Osteoblast (primary cell): ENCODE results near the gene SNRNP25. TPM values are rescaled to one million over a fixed set of nuclear protein-coding genes. Genes with fewer than 3 reads are reported as not detected.

Source experiments
- DNase-seq: peaks from one replicate; pipeline ENCODE4 v3.0.0; 2011; ENCODE audit warnings: low spot score, mixed read lengths; ENCODE audit not compliant: insufficient read length; ENCODE audit errors: missing footprints
- H2AFZ ChIP-seq: 2 replicates; pipeline ENCODE4 v1.6.0; 2011; ENCODE audit warnings: mild to moderate bottlenecking, low read length
- H3K27ac ChIP-seq: 2 replicates; pipeline ENCODE4 v1.5.1; 2011; ENCODE audit warnings: mild to moderate bottlenecking, low read depth, low read length, moderate library complexity
- H3K27me3 ChIP-seq: 2 replicates; pipeline ENCODE4 v1.6.0; 2012; ENCODE audit warnings: mild to moderate bottlenecking, control low read depth, inconsistent platforms, low read length, moderate library complexity; ENCODE audit not compliant: insufficient read depth
- H3K36me3 ChIP-seq: 2 replicates; pipeline ENCODE4 v1.5.1; 2011; ENCODE audit warnings: mild to moderate bottlenecking, low read length, control low read depth, moderate library complexity; ENCODE audit not compliant: insufficient read depth
- H3K4me1 ChIP-seq: 2 replicates; pipeline ENCODE4 v1.5.1; 2011; ENCODE audit warnings: mild to moderate bottlenecking, low read length, control low read depth, moderate library complexity; ENCODE audit not compliant: insufficient read depth
- H3K4me2 ChIP-seq: 2 replicates; pipeline ENCODE4 v1.6.0; 2011; ENCODE audit warnings: mild to moderate bottlenecking, low read length; ENCODE audit not compliant: insufficient read depth
- H3K4me3 ChIP-seq: fragments of 200-600 bp; sonication (generic); 3 replicates; pipeline ENCODE4 v1.5.1; 2012; ENCODE audit warnings: mild to moderate bottlenecking, low read length, inconsistent platforms; ENCODE audit not compliant: insufficient read depth
- H3K79me2 ChIP-seq: 2 replicates; pipeline ENCODE4 v1.6.0; 2012; ENCODE audit warnings: mild to moderate bottlenecking, low read length, control low read depth, inconsistent platforms; ENCODE audit not compliant: insufficient read depth
- H3K9me3 ChIP-seq: 2 replicates; pipeline ENCODE4 v1.5.1; 2011; ENCODE audit warnings: low read depth, low read length, control low read depth
- H4K20me1 ChIP-seq: 2 replicates; pipeline ENCODE4 v1.6.0; 2012; ENCODE audit warnings: mild to moderate bottlenecking, low read length, control low read depth; ENCODE audit not compliant: insufficient read depth
- CTCF ChIP-seq: IDR thresholded peaks from 2 replicates; pipeline ENCODE4 v1.5.1; 2011; ENCODE audit warnings: mild to moderate bottlenecking, low read depth, low read length, moderate library complexity; ENCODE audit errors: extremely low read depth
- total RNA-seq: library from RNA; depleted of rRNA; stranded (reverse); fragments of >200 nt; gene quantifications from 2 replicates; pipeline ENCODE4 v1.2.3, GENCODE V29; 2012

The SNRNP25 gene
- total RNA-seq, 1 donor, result 14.5 TPM

DNA sequence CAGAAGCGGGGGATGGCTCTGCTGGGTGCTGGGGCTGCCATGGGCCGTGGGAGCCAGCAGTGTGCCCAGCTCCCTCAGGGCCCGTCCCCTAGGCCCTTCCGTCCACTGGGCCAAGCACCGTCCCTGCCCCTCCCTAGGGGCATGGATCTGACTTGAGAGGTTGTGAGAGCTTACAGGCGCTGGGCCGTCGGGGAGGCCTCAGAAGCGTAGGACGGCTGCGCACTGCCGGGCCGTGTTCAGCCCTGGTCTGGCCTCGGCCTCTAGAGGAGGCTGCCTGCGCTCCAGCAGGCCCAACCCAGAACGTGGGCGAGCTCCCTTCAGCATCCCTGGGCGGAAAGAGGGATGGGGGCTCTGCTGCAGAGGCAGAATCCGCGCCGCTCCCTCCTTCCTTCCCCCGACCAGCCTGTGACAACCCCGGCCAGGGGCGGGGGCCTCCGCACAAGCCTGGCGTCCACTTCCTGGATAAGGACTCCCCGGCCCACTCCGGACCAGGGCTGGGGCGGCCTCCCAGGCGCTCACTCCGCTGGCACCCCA, 23.7 kb downstream of the SNRNP25 start:
- Histone ChIP-seq H3K27ac (peak overlapping the region; percentile 91), H3K9me3 (no peaks in the 10 kb centered on the region), H3K4me2 (peak overlapping the region; percentile 88), H3K4me1 (peaks cover 34% of the 10 kb centered on the region), H4K20me1 (peaks cover 13% of the 10 kb centered on the region), H3K79me2 (peaks cover 38% of the 10 kb centered on the region), H3K36me3 (peaks cover 17% of the 10 kb centered on the region), H3K4me3 (peak overlapping the region; percentile 71), H3K27me3 (no peaks in the 10 kb centered on the region), H2AFZ (no peak overlapping the region)
- peak; percentile 98 for DNase-seq
- TF ChIP-seq CTCF, result no peak

GRCh38 chr16:77807-78443, 24.3 kb downstream of the SNRNP25 start, which contains the start of gene MPG:
Gene MPG, plus strand, starts transcription at chr16:78225. Its CDS starts 85 bp downstream, at chr16:78310.
- Histone ChIP-seq H3K79me2 (peaks cover 43% of the 10 kb centered on the region), H3K27ac (peak within 1 kb of the TSS; percentile 91), H4K20me1 (peaks cover 13% of the 10 kb centered on the region), H3K4me1 (peaks cover 32% of the 10 kb centered on the region), H2AFZ (no peak within 1 kb of the TSS), H3K36me3 (peaks cover 21% of the 10 kb centered on the region), H3K4me2 (peak within 1 kb of the TSS; percentile 88), H3K9me3 (no peaks in the 10 kb centered on the region), H3K27me3 (no peaks in the 10 kb centered on the region), H3K4me3 (peak within 1 kb of the TSS; percentile 71)
- DNase-seq, result peak; percentile 100
- no peak for TF ChIP-seq CTCF

GRCh38 chr16:78444-79150, 25.0 kb downstream of the SNRNP25 start:
- H4K20me1 ChIP-seq, result peaks cover 13% of the 10 kb centered on the region

More at GRCh38 chr16:78444-79150, 25.0 kb downstream of the SNRNP25 start:
- H3K27me3 ChIP-seq, result no peaks in the 10 kb centered on the region
- H3K79me2 ChIP-seq, result peaks cover 46% of the 10 kb centered on the region
- peaks cover 23% of the 10 kb centered on the region for H3K36me3 ChIP-seq
- no peak for TF ChIP-seq CTCF
- no peaks in the 10 kb centered on the region for H3K9me3 ChIP-seq
- peak overlapping the region; percentile 71 for H3K4me3 ChIP-seq
- H3K4me2 ChIP-seq, result peak overlapping the region; percentile 88
- peaks cover 32% of the 10 kb centered on the region for H3K4me1 ChIP-seq
- DNase-seq, result peak; percentile 97
- H3K27ac ChIP-seq, result peak overlapping the region; percentile 91
- no peak overlapping the region for H2AFZ ChIP-seq
